ENCODE data around the gene CARD6.

DNA sequence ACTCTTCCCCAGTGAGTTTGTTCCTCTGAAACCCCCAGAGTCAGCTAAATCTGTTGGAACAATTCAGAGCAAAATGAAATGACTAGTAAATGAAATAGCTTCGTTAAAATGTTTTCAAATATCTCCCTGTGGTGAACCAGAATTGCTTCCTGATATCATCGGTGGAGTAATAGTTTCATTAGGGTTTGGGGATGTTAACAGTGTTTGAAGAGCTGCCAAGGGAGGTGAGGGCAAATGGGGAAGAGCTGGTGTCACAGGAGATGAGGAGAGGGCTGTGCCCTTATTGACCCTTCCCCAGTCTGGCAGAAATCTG, 63.8 kb downstream of the CARD6 start:
- TF ChIP-seq EZH2phosphoT487 (IDR thresholded peaks at IDR 0.05), result no peak
- TF ChIP-seq, protein P1, sequence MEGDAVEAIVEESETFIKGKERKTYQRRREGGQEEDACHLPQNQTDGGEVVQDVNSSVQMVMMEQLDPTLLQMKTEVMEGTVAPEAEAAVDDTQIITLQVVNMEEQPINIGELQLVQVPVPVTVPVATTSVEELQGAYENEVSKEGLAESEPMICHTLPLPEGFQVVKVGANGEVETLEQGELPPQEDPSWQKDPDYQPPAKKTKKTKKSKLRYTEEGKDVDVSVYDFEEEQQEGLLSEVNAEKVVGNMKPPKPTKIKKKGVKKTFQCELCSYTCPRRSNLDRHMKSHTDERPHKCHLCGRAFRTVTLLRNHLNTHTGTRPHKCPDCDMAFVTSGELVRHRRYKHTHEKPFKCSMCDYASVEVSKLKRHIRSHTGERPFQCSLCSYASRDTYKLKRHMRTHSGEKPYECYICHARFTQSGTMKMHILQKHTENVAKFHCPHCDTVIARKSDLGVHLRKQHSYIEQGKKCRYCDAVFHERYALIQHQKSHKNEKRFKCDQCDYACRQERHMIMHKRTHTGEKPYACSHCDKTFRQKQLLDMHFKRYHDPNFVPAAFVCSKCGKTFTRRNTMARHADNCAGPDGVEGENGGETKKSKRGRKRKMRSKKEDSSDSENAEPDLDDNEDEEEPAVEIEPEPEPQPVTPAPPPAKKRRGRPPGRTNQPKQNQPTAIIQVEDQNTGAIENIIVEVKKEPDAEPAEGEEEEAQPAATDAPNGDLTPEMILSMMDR (IDR thresholded peaks at IDR 0.05), result no peak
- TF ChIP-seq EZH2 (IDR thresholded peaks at IDR 0.05), result no peak
